Measurements from ENCODE around the gene CD55.

The CD55 gene

GRCh38 chr1:207361889-207362288 lies 40.4 kb downstream of the CD55 start:
- no peak for DNase-seq (ENCODE audit: low read depth in 2 of 2)

GRCh38 chr1:207362962-207363860 lies 41.7 kb downstream of the CD55 start:
- DNase-seq (ENCODE audit: low read depth in 2 of 2), result no peak

- DNase-seq (ENCODE audit: low read depth in 2 of 2), result no peak
These were observed 42.4 kb downstream of the CD55 start for GRCh38 chr1:207363871-207364270.

GRCh38 chr1:207364614-207365013 lies 43.1 kb downstream of the CD55 start:
- no peak for DNase-seq (ENCODE audit: low read depth in 2 of 2)

GRCh38 chr1:207365063-207365462 lies 43.6 kb downstream of the CD55 start:
- DNase-seq (ENCODE audit: low read depth in 2 of 2), result no peak

GRCh38 chr1:207366022-207366421 lies 44.5 kb downstream of the CD55 start:
- DNase-seq (ENCODE audit: low read depth in 2 of 2), result no peak

GRCh38 chr1:207388721-207389120 lies 67.2 kb downstream of the CD55 start:
- no peak for DNase-seq (ENCODE audit: low read depth in 2 of 2)

- DNase-seq (ENCODE audit: low read depth in 2 of 2), result no peak
These were observed 68.4 kb downstream of the CD55 start for GRCh38 chr1:207389728-207390464.

GRCh38 chr1:207393610-207394009 lies 72.1 kb downstream of the CD55 start:
- no peak for DNase-seq (ENCODE audit: low read depth in 2 of 2)

GRCh38 chr1:207396168-207396746 lies 74.8 kb downstream of the CD55 start:
- no peak for DNase-seq (ENCODE audit: low read depth in 2 of 2)

- DNase-seq (ENCODE audit: low read depth in 2 of 2), result no peak
These were observed 76.0 kb downstream of the CD55 start for GRCh38 chr1:207397525-207397926.

- no peak for DNase-seq (ENCODE audit: low read depth in 2 of 2)
These were observed 77.5 kb downstream of the CD55 start for GRCh38 chr1:207398986-207399385.

GRCh38 chr1:207401578-207401977 lies 80.1 kb downstream of the CD55 start:
- no peak for DNase-seq (ENCODE audit: low read depth in 2 of 2)

GRCh38 chr1:207402744-207403143 lies 81.3 kb downstream of the CD55 start:
- no peak for DNase-seq (ENCODE audit: low read depth in 2 of 2)

GRCh38 chr1:207404849-207405525 lies 83.5 kb downstream of the CD55 start:
- DNase-seq (ENCODE audit: low read depth in 2 of 2), result no peak

GRCh38 chr1:207405814-207406213 lies 84.3 kb downstream of the CD55 start:
- DNase-seq (ENCODE audit: low read depth in 2 of 2), result no peak

- DNase-seq (ENCODE audit: low read depth in 2 of 2), result no peak
These were observed 86.3 kb downstream of the CD55 start for GRCh38 chr1:207407655-207408260.
